ENCODE data around the gene PDCL3.

Gene PDCL3

DNA sequence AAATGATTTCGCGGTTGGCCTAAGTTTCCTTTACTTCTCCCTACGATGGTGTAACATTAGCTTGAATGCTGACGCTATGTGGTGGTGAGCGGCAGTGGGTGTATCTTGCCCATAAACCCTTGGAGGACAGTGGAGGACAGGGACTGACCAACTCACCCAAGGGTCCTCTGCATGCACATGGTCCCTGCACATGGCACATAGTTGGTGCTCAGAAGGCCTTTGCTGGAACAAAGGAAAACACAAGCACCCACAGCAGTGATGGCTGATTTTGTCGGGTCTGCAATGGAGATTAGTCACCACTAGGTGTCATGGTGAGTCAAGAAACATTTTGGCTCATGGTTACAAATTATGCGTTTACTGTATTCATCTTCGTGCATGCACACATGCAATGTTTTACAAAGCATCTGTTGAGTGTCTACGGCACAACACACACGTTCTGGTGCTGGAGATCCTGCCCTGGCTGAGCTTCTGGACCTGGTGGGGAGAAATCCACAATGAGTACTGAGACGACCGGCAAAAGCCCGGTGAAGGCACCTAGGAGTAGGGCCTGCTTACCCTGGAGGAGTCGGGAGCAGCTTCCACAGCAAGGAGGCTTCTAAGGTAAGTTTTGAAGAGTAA is 44.0 kb downstream of the PDCL3 start:
- no peak overlapping the region for H3K4me3 ChIP-seq
- H3K27ac ChIP-seq, result no peak overlapping the region

DNA sequence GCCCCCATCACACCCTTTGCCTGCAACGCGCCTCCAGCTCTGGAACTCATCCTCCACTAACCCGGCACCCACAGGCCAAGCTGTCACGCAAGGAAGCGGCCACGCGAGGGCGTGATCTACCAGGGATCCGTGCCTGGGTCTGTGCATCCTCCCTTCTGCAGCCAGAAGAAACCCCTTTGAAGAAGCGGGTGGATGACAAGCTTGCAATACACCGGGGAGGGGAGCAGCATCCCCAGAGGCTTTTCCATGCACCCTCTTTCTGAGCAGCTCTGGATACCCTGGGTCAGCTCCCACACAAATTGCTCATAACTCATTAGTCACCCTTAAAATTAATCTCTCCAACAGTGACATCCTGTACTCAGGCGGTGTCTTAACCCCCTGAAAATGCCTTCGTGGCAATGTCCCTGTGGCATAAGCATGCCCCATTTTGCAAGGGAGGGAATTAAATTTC is 47.6 kb downstream of the PDCL3 start:
- no peak overlapping the region for H3K27ac ChIP-seq
- H3K4me3 ChIP-seq, result no peak overlapping the region

DNA sequence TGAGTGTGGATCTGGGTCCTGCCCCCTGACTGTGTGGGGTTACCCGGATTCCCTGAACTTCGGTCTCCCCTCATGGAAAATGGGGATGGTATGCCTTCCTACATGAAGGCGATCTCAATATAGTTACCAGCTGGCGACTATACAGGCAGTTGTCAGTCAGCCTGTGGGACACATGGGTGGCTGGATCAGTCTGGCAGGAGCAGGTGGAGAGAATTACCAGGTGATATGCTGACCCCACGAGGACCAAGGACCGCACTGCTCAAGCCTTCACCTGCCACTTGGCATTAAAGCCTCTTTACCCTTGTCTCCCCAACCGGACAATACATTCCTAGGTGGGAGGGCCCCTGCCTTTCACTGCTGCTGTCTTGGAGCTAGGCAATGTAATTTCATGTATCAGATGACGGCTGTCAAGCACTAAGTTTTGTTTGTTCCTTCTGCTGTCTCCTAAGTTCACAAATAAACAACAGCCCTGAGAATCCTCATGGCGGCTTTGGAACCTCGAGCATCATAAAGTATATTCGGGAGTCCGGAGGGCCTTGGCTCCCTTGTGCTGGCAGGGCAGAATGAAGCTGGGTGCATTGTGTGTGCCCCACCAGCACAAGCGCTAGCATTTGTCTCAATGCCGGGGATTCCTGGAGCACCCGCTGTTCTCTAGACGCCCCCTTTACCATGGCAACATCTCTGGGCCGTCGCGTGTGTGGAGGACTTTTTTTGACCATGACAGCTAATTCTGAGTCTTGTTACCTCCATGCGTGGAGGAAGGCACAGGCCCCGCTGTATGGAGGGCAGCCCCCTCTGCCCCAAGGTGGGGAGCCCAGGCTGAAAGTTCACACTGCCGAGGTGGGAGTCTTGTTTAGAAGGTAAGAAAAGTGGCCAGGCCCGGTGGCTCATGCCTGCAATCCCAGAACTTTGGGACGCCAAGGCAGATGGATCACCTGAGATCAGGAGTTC is 48.6 kb downstream of the PDCL3 start:
- H3K27ac ChIP-seq, result no peak overlapping the region
- no peak overlapping the region for H3K4me3 ChIP-seq

DNA sequence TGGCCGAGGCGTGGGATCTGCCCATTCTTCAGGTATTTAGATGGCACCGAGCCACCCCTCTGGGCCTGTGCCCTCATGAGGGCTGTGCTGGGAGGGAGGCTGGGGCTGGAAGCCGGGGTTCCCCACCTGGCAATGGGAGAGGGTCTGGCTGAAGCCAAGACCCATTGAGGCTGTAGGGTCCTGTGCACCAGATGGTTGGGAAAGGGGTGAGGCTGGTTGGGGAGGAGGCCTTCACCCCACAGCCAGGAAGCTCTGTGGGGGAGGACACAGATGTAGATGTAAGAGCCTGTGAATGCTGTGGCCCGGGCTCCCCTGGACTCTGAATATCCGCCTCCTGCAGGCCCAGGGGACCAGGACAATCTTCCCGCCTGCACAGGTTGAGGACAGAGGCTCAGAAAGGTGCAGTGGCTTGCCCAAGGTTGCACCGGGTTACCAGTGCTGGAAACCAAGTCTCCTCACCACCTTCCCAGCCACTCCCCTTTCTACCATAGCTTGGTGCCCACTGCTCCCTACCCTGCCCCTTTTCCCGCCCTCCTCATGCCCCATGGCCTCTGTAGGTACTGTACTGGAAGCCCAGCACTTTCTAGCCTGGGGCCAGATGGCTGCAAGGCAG is 49.7 kb downstream of the PDCL3 start:
- no peak overlapping the region for H3K27ac ChIP-seq
- H3K4me3 ChIP-seq, result no peak overlapping the region

DNA sequence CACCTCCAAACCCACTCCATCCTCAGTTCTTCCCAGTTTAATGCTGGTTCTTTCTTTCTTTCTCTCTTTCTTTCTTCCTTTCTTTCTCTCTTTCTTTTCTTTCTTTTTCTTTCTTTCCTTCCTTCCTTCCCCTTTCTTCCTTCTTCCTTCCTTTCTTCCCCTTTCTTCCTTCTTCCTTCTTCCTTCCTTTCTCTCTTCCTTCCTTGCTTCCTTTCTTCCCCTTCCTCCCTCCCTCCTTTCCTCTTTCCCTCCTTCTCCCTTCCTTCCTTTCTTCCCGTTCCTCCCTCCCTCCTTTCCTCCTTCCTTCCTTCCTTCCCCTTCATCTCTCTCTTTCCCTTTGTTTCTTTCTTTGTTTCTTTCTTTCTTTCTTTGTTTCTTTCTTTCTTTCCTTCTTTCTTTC is 50.9 kb downstream of the PDCL3 start:
- H3K27ac ChIP-seq, result no peak overlapping the region
- no peak overlapping the region for H3K4me3 ChIP-seq

DNA sequence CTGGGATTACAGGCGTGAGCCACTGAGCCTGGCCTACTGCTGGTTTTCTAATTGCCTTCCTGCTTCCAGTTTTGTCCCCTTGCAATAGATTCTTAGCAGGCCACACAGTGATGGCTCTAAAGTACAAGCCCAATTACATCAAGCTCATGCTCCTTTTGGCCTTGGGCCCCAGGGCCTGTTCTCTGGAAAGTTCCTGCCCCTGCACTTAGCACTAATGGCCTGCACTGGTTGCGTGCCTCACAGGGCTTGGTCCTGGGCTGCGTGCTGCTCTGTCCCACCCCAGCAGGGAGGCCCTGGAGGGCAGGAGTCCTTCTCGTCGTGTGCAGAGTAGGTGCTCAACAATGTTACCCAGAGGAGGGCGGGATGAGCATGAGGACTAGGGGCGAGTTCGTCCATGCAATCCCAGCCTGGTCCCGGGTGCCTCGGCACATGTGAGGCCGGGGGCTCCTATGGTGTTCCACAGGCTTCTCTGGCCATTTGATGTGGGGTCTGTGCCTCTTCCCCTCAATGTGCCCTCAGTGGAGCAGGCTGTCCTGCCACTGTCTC is 51.7 kb downstream of the PDCL3 start:
- H3K4me3 ChIP-seq, result no peak overlapping the region
- H3K27ac ChIP-seq, result no peak overlapping the region

DNA sequence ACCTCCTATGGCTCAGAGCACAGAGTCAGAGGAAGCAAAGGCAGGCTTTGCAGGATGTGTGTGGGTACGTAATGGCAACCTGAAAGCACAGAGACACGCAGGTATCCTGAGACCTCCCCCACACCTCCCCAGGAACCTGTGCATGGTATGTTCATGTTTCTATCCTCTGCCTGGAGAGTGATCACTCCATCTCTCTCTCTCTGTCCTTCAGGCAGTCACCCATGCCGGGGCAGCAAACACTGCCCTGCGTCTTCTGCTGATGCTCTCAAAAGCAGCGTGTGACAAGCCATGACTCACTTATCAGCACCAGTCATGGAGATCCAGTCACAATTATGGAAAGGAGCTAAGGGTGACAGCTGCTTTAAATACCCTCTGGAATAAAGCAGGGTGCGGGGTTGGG is 52.7 kb downstream of the PDCL3 start:
- no peak overlapping the region for H3K4me3 ChIP-seq
- no peak overlapping the region for H3K27ac ChIP-seq

DNA sequence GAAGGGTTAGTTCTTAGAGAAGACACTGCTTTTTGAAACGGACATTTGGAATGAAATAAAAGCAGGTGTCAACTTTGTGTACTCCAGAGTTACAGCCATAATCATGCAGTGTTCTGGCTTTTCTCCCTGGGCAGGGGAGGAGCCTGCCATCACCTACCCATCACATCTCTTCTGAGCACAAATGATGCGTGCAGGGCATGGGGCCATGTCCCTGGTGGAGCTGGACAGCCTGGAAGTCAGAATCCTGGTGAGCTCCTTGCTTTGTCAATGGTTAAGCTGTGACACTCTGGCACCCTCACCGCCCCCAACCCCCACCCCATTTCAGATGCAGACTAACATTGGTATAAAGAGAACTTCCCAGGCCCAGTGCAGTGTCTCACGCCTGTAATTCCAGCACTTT is 53.1 kb downstream of the PDCL3 start:
- Histone ChIP-seq H3K27ac (no peak overlapping the region), H3K4me3 (no peak overlapping the region)

DNA sequence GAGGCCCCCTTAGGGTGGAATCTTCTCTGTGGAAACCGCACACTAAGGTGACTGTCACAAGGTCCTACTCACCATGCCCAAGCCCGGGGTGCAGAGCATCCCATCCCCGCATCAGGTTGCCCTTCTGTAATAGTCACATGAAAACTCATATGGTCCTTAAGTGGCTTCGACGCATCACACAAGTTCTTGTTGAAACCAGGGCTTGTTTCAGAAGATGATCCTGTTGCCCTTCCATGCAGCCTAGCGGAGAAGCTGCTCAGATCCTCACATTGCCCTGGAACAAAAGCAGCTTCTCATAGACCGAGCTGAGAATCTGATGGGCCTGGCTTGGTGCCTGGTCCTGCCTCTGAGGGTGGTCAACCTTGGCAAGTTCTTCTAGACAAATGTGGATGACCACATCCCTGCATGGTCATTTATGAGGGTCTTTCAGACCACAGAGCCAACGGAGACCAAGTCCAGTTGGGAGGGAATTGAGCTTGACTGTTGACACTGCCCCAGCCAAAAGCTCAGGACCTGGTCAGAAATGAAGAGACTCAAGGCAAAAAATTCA is 54.1 kb downstream of the PDCL3 start:
- no peak overlapping the region for H3K27ac ChIP-seq
- H3K4me3 ChIP-seq, result no peak overlapping the region

DNA sequence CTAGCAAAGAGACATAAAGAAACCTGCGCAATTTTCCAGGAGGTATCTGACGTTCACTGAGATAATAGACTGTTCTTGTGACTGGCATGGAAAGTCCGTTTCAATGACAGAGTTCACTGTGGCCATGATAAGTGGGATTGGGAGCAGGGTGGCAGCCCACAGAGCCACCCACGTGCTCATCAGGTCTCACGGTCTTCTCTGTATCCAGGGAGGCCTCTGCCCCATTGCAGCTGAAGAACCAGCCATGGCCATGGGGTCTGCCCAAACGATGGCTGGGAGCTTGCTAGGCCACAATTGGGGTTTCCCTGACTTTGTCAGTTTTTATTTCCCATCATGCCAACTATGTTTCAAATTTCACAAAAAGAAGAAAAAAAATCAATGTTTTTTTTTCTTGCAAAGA is 57.2 kb downstream of the PDCL3 start:
- Histone ChIP-seq H3K4me3 (no peak overlapping the region), H3K27ac (no peak overlapping the region)

DNA sequence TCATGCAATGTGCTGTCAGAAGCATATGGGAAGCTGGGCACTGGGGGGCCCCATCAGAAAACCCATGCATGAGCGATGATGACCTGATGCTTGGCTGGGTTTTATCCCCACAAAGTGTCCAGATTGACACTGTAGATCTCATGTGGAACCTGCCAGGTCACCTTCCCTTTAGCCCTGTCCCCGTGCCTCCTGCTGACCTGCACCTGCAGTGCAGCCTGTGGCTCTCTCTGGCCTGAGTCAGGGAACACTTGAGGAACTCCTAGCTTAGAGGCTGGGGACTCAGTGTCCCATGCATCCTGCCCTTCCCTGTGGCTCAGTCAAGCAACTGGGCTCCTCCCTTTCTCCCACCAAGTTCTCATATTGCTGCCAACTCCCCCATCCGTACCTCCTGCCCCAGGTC is 57.7 kb downstream of the PDCL3 start:
- H3K27ac ChIP-seq, result no peak overlapping the region
- no peak overlapping the region for H3K4me3 ChIP-seq

DNA sequence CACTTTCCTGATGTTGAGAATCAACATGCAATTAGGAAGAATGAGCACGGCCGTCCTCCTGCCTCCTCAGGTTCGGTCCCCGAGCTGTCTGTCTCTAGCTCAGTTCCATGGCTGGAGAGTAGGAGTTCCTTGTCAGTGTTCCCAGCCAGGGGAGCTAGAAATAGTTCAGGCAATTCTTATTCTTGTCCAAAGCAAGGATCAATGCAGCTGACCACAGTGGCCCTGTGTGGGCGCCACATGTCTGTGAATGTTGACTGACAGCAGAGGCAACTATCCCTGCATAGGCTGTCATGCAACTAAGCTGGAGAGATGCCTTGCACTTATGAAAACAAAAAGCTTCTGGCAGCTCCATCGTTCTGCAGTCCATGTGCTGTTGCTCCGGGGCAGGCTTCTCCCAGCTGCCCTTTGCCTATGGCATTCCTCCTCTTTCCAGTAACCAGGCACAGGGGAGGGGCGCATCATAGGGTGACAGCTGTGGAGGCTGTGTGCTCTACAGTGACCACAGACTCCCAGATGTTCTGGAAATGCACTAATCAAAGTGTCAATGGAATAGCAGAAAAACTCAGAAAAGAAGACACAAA is 58.7 kb downstream of the PDCL3 start:
- no peak overlapping the region for H3K4me3 ChIP-seq
- H3K27ac ChIP-seq, result no peak overlapping the region

DNA sequence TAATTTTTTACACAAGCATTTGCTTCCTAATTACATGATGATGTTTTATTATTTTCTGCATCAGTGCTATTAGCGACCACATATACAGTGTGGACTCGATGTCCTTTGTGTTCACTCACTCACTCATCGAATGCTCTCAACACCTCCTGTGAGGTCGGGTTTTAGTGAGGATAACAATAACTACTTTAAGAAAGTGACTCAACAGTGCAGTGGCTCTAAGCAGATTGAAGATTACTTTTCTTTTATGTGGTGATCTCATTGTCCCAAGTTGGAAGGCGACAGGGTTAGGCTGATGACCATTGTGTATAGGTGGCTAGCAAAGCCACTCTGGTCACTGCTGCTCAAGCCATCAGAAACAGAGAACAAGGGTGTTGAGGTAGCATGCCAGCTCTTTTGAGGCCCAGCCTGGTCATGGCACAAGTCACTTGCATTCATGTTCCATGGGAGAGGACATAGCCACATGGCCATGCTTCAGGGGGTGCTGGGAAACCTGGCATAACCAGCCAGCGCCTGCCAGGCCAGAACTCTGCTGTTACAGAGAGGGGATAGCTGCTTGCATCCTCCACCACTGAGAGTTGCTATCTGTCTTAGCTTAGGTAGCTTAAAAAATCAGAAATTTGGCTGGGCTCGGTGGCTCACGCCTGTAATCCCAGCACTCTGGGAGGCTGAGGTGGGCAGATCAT is 60.4 kb downstream of the PDCL3 start:
- Histone ChIP-seq H3K27ac (no peak overlapping the region), H3K4me3 (no peak overlapping the region)

DNA sequence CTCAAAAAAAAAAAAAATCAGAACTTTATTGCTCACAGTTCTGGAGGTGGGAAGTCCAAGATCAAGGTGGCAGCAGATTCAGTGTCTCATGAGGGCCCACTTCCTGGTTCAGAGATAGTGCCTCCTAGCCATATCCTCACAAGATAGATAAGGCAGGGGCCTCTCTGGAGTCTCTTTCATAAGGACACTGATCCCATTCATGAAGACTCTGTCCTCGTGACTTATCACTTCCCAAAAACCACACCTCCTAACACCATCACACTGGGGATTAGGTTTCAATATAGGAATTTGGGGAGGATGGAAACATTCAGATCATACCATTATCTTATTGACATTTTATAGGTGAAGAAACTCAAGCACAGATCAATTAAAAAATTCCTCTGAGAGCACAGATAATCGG is 61.1 kb downstream of the PDCL3 start:
- no peak overlapping the region for H3K27ac ChIP-seq
- no peak overlapping the region for H3K4me3 ChIP-seq

DNA sequence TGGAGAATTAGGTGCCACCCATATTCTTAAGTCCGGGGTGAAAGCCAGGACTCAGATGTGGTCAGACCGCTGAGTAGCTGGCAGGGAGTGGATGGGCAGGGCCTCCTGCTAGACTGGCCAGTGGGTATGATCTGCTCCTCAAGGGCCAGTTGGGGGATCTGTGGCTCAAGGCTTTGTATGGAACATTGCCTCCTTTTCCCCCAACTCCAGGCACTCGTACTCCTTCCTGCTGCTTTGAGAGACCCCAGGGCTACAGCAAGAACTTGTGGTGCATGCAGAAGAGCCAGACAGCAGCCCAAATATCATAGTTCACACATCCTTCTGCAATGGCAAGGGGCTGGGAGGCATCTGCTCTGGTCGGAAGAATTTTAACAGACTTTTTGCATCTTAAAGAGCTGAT is 61.7 kb downstream of the PDCL3 start:
- H3K4me3 ChIP-seq, result no peak overlapping the region
- no peak overlapping the region for H3K27ac ChIP-seq

DNA sequence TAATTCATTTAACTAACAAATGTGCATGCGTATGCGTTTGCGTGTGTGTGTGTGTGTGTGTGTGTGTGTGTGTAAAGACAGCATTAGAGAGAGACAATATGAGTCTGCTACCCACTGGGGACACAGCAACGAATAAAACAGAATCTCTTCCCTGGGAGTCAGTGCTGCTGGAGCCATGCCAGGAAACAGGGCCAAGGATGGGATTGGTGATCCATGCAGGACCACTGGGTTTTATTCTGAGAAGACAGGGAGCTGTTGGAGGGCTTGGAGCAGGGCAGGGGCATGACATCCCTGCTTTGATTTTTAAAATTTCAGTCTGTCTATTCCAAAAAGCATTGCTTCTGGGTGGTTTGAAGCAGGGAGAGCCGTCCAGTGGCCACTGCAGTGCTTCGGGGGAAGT is 62.9 kb downstream of the PDCL3 start:
- no peak overlapping the region for H3K4me3 ChIP-seq
- no peak overlapping the region for H3K27ac ChIP-seq
